ENCODE results near the gene ZSCAN23.
"Not testable (repeated sequence)": the region's sequence is repeated elsewhere in the genome, so short reads cannot be mapped to it uniquely, and the experiment has no call there.

The ZSCAN23 gene

GRCh38 chr6:28449056-28449455 is 5.8 kb upstream of the ZSCAN23 start:
- no peak overlapping the region for H2AK5ac ChIP-seq (ENCODE audit: low read length, severe bottlenecking)
- H4K91ac ChIP-seq (ENCODE audit: low read length) = no peak overlapping the region
- no peak overlapping the region for H3K9ac ChIP-seq (ENCODE audit: low read length)
- H3K36me3 ChIP-seq (ENCODE audit: control insufficient read depth in 1 of 2, insufficient read depth in 2 of 2, low read depth in 1 of 2, low read length in 2 of 2) = no peaks in the 10 kb centered on the region
- H3K4me1 ChIP-seq (ENCODE audit: control insufficient read depth, insufficient read depth, low read depth, low read length) = peaks cover 2% of the 10 kb centered on the region
- H2AFZ ChIP-seq (ENCODE audit: low read depth, low read length) = no peak overlapping the region
- H2BK5ac ChIP-seq (ENCODE audit: low read depth, low read length, poor library complexity, severe bottlenecking) = no peak overlapping the region
- no peak overlapping the region for H2BK15ac ChIP-seq (ENCODE audit: low read depth, poor library complexity, severe bottlenecking)
- no peak for DNase-seq
- no peaks in the 10 kb centered on the region for H3K79me1 ChIP-seq (replicated peaks; ENCODE audit: low read length, poor library complexity, severe bottlenecking)
- no peak overlapping the region for H3K4me2 ChIP-seq (ENCODE audit: low read length, poor library complexity, severe bottlenecking)
- H3K18ac ChIP-seq (ENCODE audit: low read depth in 1 of 2, low read length in 2 of 2) = no peak overlapping the region
- no peak overlapping the region for H3K27ac ChIP-seq (ENCODE audit: low read length, poor library complexity, severe bottlenecking)
- H2BK120ac ChIP-seq (ENCODE audit: low read depth, low read length) = no peak overlapping the region
- no peak overlapping the region for H3K4me3 ChIP-seq (ENCODE audit: insufficient read depth in 1 of 2, low read depth in 1 of 2, low read length in 2 of 2)
- no peak overlapping the region for H4K8ac ChIP-seq (ENCODE audit: low read length)
- no peaks in the 10 kb centered on the region for H3K27me3 ChIP-seq (ENCODE audit: control insufficient read depth in 1 of 2, insufficient read depth in 1 of 2, low read length in 2 of 2)
- no CpG with 5 or more reads among the region's 1 CpG for WGBS
- no peak overlapping the region for H2BK12ac ChIP-seq (ENCODE audit: low read length in 2 of 2)
- H3K4ac ChIP-seq (ENCODE audit: low read depth in 1 of 2, low read length in 2 of 2) = no peak overlapping the region
- H3K14ac ChIP-seq (ENCODE audit: low read length in 2 of 2) = no peak overlapping the region
- no peak overlapping the region for H3K23ac ChIP-seq (ENCODE audit: low read length in 2 of 2)
- no peaks in the 10 kb centered on the region for H3K9me3 ChIP-seq (ENCODE audit: control insufficient read depth, low read length)

- H3K27ac ChIP-seq (ENCODE audit: low read length, poor library complexity, severe bottlenecking); H3K9me3 ChIP-seq (ENCODE audit: control insufficient read depth, low read length); H2AFZ ChIP-seq (ENCODE audit: low read depth, low read length); H3K23ac ChIP-seq (ENCODE audit: low read length in 2 of 2); H3K14ac ChIP-seq (ENCODE audit: low read length in 2 of 2); DNase-seq; H3K18ac ChIP-seq (ENCODE audit: low read depth in 1 of 2, low read length in 2 of 2); H3K4me1 ChIP-seq (ENCODE audit: control insufficient read depth, insufficient read depth, low read depth, low read length); H3K79me1 ChIP-seq (replicated peaks; ENCODE audit: low read length, poor library complexity, severe bottlenecking); H2BK5ac ChIP-seq (ENCODE audit: low read depth, low read length, poor library complexity, severe bottlenecking); H2AK5ac ChIP-seq (ENCODE audit: low read length, severe bottlenecking); H3K27me3 ChIP-seq (ENCODE audit: control insufficient read depth in 1 of 2, insufficient read depth in 1 of 2, low read length in 2 of 2); H4K8ac ChIP-seq (ENCODE audit: low read length); H4K91ac ChIP-seq (ENCODE audit: low read length); H3K36me3 ChIP-seq (ENCODE audit: control insufficient read depth in 1 of 2, insufficient read depth in 2 of 2, low read depth in 1 of 2, low read length in 2 of 2); H2BK12ac ChIP-seq (ENCODE audit: low read length in 2 of 2); H2BK15ac ChIP-seq (ENCODE audit: low read depth, poor library complexity, severe bottlenecking); H3K4ac ChIP-seq (ENCODE audit: low read depth in 1 of 2, low read length in 2 of 2): not testable (repeated sequence)
- peak overlapping the region; percentile 78 for H3K9ac ChIP-seq (ENCODE audit: low read length)
- peak overlapping the region in 1 of 2 experiments; percentile 87 for H3K4me3 ChIP-seq (ENCODE audit: insufficient read depth in 1 of 2, low read depth in 1 of 2, low read length in 2 of 2)
- peak overlapping the region; percentile 9 for H2BK120ac ChIP-seq (ENCODE audit: low read depth, low read length)
- H3K4me2 ChIP-seq (ENCODE audit: low read length, poor library complexity, severe bottlenecking) = peak overlapping the region; percentile 68
Measured at GRCh38 chr6:28447512-28447906, 4.2 kb upstream of the ZSCAN23 start.

GRCh38 chr6:28446818-28447511 is 3.7 kb upstream of the ZSCAN23 start:
- Histone ChIP-seq H3K4me1 (ENCODE audit: control insufficient read depth, insufficient read depth, low read depth, low read length) (peaks cover 2% of the 10 kb centered on the region), H3K4ac (ENCODE audit: low read depth in 1 of 2, low read length in 2 of 2) (peak overlapping the region in 1 of 2 experiments; percentile 3), H3K27ac (ENCODE audit: low read length, poor library complexity, severe bottlenecking) (no peak overlapping the region), H2BK12ac (ENCODE audit: low read length in 2 of 2) (no peak overlapping the region), H3K27me3 (ENCODE audit: control insufficient read depth in 1 of 2, insufficient read depth in 1 of 2, low read length in 2 of 2) (no peaks in the 10 kb centered on the region), H3K18ac (ENCODE audit: low read depth in 1 of 2, low read length in 2 of 2) (peak overlapping the region in 1 of 2 experiments; percentile 54), H3K14ac (ENCODE audit: low read length in 2 of 2) (peak overlapping the region in 1 of 2 experiments; percentile 31), H2AK5ac (ENCODE audit: low read length, severe bottlenecking) (no peak overlapping the region), H3K23ac (ENCODE audit: low read length in 2 of 2) (no peak overlapping the region), H4K8ac (ENCODE audit: low read length) (peak overlapping the region; percentile 52), H3K79me1 (replicated peaks; ENCODE audit: low read length, poor library complexity, severe bottlenecking) (peaks cover 7% of the 10 kb centered on the region), H3K4me3 (ENCODE audit: insufficient read depth in 1 of 2, low read depth in 1 of 2, low read length in 2 of 2) (peak overlapping the region; percentile 64 to 87), H3K9ac (ENCODE audit: low read length) (peak overlapping the region; percentile 78), H4K91ac (ENCODE audit: low read length) (no peak overlapping the region), H3K9me3 (ENCODE audit: control insufficient read depth, low read length) (no peaks in the 10 kb centered on the region), H2BK120ac (ENCODE audit: low read depth, low read length) (peak overlapping the region; percentile 9), H2AFZ (ENCODE audit: low read depth, low read length) (peak overlapping the region; percentile 10), H3K4me2 (ENCODE audit: low read length, poor library complexity, severe bottlenecking) (peak overlapping the region; percentile 68), H3K36me3 (ENCODE audit: control insufficient read depth in 1 of 2, insufficient read depth in 2 of 2, low read depth in 1 of 2, low read length in 2 of 2) (no peaks in the 10 kb centered on the region), H2BK5ac (ENCODE audit: low read depth, low read length, poor library complexity, severe bottlenecking) (no peak overlapping the region), H2BK15ac (ENCODE audit: low read depth, poor library complexity, severe bottlenecking) (no peak overlapping the region)
- 5% methylated on average over 34 of the region's 36 CpGs for WGBS
- peak; percentile 10 for DNase-seq

- not testable (repeated sequence) for H2BK5ac ChIP-seq (ENCODE audit: low read depth, low read length, poor library complexity, severe bottlenecking); H3K9ac ChIP-seq (ENCODE audit: low read length); H3K36me3 ChIP-seq (ENCODE audit: control insufficient read depth in 1 of 2, insufficient read depth in 2 of 2, low read depth in 1 of 2, low read length in 2 of 2); H2AFZ ChIP-seq (ENCODE audit: low read depth, low read length); H3K4me2 ChIP-seq (ENCODE audit: low read length, poor library complexity, severe bottlenecking); H3K4me1 ChIP-seq (ENCODE audit: control insufficient read depth, insufficient read depth, low read depth, low read length); H3K23ac ChIP-seq (ENCODE audit: low read length in 2 of 2); H2BK120ac ChIP-seq (ENCODE audit: low read depth, low read length); H4K8ac ChIP-seq (ENCODE audit: low read length); H3K27ac ChIP-seq (ENCODE audit: low read length, poor library complexity, severe bottlenecking); H3K9me3 ChIP-seq (ENCODE audit: control insufficient read depth, low read length); H2BK15ac ChIP-seq (ENCODE audit: low read depth, poor library complexity, severe bottlenecking); H3K18ac ChIP-seq (ENCODE audit: low read depth in 1 of 2, low read length in 2 of 2); H3K4me3 ChIP-seq (ENCODE audit: insufficient read depth in 1 of 2, low read depth in 1 of 2, low read length in 2 of 2); H3K4ac ChIP-seq (ENCODE audit: low read depth in 1 of 2, low read length in 2 of 2); H3K27me3 ChIP-seq (ENCODE audit: control insufficient read depth in 1 of 2, insufficient read depth in 1 of 2, low read length in 2 of 2); H2BK12ac ChIP-seq (ENCODE audit: low read length in 2 of 2); H2AK5ac ChIP-seq (ENCODE audit: low read length, severe bottlenecking); H3K14ac ChIP-seq (ENCODE audit: low read length in 2 of 2); H4K91ac ChIP-seq (ENCODE audit: low read length)
- DNase-seq = peak; percentile 4
- 93% methylated on average over 3 of the region's 3 CpGs for WGBS
- peaks cover 21% of the 10 kb centered on the region for H3K79me1 ChIP-seq (replicated peaks; ENCODE audit: low read length, poor library complexity, severe bottlenecking)
Measured at GRCh38 chr6:28444759-28445158, 1.5 kb upstream of the ZSCAN23 start.

Data from mesenchymal stem cell (in vitro differentiated cells and primary cell).